Stimulated activated CD4-positive, alpha-beta T cell treated with anti-CD3 and anti-CD28 coated beads, Interleukin-12 subunit alpha, Interleukin-12 subunit beta, amount 100 ng/mL, for 24 hours (primary cell): Measurements from ENCODE around the gene CSRP1.
A peak's percentile ranks its signal among the peaks of the same experiment; 100 is the strongest.
"Not testable (repeated sequence)": the region's sequence is repeated elsewhere in the genome, so short reads cannot be mapped to it uniquely, and the experiment has no call there.

Experiments used
- DNase-seq, 2 experiments: peaks; one replicate each; pipeline ENCODE4 v3.0.0-alpha.2; 2020; ENCODE audit warnings: low read depth in 2 of 2

Gene CSRP1

DNA sequence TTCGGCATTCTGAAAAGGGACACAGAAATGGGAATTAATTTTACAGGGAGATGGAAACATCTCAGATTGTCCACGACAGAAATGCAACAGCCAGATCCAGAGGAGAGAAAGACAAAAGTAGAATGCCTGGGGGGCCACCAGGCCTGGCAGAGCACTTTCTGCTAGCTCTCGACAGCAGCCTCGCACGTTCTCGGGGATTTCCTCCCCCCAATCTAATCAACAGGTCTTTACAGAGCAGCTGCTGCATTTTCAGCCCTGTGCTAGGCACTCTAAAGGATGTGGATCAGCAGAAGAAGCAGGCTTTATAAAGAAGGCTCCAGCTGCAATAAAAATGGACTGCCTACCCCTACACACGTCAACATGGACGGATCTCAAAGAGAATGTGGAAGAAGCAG, 10.6 kb downstream of the CSRP1 start:
- no peak for DNase-seq

DNA sequence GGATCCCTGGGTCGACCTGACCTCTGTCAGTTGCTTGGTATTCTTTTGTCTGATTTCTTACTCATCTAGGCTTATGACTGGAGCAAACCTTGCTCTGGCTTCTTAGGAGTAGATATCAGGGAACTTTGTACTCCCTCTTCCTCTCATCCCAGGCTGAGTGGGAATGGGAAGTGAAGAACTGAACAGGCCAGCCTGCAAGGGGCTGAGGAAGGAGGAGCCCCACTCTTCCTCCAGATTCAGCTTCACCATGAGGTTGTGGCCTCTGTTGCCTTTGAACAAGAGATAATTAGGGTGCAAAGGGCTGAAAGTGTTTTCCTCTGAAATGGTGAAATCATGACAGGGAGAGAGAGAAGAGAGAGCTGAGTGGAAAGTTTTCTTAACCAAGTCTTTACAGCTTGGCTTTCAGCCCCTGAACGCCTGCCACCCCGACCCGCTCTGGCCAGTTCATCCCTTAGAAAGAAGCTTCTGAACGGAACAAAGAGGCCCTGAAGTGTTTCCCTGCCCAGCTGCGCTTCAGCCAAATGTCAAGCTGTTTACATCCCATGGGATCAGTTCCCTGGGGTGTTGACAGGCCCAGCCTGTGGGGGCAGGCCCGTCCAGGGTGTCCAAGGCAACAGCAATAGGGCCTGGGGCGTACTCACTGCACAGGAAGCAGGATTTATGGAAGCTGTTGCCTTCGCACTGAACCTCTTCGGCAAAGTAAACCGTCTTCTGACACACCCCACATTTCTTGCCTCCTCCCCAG, 11.2 kb downstream of the CSRP1 start:
- no peak for DNase-seq

DNA sequence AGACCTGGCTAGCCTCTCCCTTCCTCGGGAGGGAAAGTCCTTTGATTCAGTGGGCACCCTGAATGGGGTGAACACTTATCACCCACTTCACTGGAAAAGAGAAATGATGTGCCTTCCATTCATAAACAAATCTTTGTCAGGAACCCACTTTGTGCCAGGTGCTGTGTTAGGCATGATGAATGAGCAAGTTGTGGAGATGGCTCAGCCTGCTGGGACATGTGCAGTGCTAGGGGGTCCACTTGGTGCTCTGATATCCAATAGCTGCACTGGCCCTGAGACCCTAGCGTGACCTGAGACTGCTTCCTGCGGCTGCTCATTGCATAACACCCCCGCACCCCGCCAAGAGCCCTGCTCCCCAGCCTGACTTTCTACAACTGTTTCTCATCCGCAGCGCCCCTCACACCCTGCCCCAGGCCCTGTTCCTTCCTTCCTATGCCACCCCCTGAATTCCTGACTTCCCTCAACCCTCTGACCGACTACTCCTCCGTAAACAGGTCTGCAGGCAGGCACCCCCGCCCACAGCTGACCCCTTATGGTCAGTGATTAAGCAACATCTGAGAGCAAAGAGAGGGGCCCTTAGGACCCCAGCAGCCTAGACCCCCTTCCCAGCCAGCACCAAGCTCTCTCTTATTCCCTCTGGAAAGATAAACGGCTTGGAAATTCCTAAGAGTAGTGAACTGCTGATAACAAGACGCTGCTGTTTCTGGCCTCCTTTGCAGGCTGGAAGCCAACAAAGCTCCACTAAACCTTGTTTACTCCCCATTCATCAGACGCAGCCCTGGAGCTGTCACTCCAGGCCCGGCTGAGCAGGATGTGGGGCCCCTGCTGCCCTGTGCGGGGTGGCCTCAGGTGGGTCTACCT, 12.9 kb downstream of the CSRP1 start:
- DNase-seq: no peak

DNA sequence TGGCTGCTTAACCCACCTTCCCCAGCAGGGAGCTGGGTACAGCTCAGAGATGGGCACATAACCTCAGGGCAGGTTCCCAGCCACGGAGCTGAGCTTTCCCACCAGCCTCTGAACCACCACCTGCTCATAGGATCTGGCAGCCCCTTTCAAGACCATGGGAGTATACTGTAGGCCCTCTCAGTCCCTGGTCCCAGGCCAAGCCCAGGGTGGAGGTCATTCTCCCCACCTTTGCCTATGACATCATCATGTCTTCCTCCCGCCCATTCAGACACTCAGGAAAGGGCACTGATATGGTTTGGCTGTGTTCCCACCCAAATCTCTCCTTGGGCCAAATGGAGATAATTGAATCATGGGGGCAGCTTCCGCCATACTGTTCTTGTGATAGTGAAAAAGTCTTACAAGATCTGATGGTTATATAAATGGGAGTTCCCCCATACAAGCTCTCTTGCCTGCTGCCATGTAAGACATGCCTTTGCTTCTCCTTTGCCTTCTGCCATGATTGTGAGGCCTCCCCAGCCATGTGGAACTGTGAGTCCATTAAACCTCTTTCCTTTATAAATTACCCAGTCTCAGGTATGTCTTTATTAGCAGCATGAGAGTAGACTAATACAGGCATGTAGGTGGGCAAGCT, 13.8 kb downstream of the CSRP1 start:
- not testable (repeated sequence) for DNase-seq

DNA sequence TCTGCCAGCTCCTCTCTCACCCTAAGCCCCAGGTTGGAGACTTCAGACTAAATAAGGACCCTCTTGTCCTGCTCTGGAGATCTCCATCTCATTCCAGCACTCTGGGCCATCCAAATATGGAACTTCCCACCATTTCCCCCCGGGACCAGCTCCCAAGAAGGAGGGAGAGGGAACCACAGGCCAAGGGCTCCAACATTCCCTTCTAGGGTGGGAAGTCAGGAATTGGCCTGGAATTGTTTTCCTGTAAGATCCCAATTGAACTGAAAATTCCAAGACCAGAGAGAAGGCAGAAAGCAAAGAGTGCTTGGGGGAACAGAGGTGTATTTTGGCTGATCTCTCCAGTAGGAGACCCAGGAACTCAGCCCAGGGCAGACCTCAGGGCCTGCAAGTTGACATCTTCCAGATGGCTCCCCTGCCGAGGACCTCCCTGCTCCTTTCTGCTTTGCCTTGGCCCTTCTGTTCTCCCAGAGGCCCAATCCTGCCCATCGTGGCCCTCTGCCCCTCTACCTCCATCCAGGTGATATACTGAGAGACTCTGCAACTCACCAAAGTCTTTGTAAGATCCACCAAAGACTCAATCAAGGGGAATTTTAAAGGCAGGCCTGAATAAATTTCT, 14.9 kb downstream of the CSRP1 start:
- no peak for DNase-seq

DNA sequence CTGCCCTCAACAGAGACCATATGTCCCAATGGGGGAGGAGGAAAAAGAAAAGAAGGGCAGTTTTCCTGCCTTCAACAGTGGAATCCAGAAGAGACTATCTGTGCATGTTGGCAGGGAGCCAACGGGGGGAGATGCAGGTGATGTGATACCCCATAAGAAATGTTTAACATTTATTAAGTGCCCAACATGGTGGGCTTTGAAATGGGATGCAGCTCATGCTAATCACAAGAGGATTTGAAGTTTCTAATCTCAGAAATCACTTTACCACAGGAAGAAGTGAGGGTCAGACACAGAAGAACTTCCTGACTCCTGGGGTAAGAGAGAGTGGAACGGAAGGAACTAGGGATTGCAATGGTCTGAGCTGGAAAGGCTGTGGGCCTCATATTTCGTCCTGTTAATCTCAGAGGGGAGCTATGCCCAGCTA, 16.2 kb downstream of the CSRP1 start:
- no peak for DNase-seq

DNA sequence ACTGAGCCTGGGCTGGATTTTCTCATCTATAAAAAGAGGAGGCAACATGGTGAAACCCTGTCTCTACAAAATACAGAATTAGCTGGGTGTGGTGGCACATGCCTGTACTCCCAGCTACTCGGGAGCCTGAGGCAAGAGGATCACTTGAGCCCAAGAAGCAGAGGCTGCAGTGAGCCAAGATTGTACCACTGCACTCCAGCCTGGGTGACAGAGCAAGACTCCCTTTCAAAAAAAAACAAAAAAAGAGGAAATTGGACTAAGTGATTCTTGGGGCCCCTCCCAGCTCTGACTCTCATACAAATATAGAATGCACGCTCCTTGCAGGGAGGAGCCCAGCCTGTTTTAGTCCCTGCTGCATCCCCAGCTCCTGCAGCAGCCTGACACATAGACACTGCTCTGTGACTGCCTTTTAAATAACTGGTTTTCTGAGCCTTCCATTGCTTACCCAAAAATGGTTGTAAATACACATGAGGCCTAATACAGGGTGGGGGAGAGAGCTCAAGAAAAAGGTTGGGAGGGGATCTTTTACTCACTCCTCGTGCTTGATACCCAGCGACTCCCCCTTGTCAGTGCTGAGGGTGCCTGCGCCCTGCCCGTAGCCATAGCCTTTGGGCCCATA, 17.2 kb downstream of the CSRP1 start:
- no peak for DNase-seq

DNA sequence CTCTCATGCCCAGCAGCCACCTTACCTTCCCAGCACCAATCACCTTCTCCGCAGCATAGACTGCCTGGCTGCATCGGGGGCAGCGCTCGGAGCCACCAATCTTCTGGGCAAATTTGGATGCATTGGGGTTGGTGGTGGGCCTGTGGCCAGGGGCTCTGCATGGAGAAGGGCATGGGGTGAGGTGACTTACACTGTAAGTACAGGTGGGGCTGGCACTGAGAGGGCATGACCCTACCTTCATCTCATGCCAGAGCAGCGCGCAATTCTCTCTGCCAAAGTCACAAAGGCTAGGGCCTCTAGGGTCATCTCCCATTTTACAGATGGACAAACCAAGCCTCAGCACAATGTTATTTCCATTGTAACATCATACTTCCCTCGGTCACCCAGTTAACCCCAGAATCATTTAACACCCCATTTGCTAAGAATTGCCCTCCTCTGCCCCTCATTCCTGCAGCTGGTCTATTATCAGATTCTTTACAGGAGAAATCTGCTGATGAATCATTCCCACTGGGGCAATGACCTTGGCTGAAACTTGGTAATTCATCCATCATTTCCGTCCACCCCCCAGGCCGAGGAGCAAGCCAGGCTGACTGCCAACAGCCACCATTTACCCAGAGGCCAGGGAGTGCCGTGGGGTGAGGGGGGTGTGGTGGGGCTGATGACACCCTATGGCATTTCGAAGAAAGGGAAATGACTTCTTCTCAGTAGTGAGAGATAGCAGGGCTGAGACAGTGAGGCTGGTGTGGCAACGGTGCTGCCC, 17.9 kb downstream of the CSRP1 start:
- DNase-seq: no peak

DNA sequence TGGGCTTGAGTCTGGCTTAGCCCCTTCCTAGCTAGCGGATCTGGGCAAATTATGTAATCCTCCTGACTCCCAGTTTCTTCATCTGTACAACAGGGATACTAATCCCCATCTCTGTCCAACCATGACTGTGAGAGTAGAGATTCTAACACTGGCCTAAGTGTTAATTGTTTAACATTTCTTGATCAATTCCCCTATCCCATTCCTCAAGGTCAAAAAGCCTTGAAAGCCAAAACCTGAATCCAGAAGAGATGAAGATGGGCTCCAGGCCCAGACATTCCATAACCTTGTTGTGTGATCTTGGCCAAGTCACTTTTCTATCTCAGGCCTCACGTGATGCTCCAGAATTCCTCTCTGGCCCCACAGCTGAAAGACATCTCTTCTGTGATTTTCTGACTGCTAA, 19.2 kb downstream of the CSRP1 start:
- no peak for DNase-seq

DNA sequence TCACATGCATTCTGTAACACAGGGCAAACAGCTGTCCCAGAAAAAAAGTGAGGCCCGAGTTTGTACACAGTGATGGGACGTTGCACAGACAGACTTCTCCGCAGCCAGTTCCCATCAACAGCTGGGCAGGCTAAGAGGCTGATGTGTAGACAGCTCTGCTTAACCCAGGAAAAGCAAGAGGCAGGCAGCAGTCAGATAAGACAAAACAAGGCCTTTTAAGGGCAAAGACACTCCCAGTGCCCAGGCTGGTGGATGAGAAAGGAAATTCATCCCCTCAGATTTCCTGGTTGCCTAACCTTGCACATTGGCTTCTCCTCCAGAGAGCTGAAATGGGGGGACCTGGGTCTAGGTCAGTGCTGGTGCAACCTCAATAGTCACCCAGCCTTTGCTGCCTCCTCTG, 20.7 kb downstream of the CSRP1 start:
- no peak for DNase-seq

DNA sequence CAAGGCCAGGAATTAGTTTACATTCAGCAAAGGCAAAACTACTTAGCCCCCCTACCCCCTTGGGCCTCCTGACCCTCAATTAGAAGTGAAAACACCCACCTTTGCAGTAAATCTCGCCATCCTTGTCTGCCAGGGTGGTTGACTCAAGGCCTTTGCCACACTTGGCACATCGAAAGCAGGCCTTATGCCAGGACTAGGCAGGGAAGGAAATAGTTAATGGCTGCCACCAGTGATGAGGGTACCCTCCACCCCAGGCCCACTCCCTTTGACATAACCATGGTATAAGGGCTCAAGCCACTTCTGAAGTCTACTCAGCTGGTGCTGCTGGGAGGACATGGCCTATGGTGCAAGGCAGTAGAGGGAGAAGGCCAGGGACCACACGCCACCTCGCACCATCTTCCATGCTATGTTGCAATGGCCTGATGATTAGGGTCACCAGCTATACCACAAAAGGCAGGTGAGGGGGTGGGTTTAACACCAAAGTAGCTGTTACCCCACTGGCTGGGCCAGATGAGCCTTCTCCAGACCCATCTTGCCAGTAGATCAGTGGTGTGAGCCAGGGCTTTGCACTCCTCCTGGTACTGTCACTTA, 21.6 kb downstream of the CSRP1 start:
- no peak for DNase-seq

DNA sequence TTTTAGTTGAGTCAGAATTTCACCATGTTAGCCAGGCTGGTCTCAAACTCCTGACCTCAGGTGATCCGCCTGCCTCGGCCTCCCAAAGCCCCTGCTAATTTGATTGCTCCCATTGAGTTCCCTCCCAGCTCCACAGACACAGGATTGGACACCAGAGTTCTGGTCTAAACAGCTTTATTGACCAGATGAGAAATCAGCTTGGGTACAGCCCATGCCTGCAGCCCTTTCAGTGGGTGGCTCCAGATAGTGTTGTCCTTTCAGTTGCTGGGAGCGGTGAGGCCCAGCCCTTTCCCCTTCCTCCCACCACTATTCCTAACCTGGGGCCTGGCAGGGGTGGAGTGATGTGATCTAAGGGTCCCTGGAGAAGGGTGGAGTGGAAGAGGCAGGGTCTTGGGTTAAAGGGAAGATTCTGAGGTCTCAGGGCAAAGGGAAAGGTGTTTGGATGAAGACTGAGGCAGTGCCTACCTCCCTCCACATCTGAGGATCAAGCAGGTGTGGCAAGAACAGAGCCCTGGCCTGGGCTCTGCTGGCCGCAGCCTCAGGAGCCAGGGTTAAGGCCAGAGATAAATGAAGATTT, 23.5 kb downstream of the CSRP1 start:
- no peak for DNase-seq

DNA sequence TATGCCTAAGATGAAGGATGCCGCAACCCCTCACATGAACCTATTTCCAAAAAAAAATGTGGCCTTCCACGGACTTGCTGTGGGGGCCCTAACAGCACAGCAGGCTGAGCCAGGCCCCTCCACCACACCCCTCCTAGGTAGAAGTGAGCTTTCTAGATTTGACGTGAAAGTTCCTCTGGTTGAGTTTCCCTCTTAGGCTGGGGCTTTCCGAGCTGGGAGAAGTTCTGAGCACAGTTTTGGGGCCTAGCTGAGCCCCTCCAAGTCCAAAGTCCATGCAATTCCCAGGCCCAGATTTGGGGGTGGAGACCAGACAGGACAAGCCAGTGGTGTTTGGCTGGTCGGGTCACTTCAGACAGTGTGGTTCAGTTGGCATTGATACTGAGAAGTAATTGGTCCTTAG, 24.2 kb downstream of the CSRP1 start:
- DNase-seq: no peak

DNA sequence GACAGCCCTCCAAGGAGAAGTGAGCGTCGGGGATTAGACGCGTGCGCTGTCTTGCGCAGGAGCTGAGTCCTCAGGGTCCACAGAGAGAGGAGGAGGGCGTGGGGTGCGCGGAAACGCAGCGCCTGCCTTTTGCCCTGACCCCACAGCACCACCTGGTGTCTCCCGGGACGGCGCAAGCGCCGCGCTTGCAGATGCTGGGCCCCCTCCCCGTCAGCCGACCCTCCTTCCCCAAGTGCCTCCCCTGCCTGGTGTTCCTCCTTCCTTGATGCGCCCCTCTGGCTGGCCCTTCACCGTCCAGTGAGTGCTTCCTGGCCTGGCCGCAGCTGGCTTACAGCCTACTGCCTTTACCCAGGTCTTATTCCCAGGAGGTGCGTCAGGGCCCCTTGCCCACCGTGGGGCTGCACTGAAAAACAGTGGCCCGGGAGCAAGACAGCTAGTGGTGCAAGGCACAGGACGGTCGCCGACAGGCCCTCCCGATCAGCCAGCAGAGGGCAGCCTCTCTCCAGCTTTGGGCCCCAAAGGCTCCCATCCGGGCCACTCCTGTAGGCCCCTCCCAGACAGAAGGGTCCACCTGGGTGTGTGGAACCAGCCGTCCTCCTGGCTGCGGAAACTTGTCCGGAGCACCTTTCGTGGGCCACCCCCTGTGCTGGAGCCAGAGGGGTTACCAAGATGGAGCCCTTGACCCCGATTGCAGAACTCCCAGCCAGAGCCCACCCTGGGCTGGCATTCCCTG, 25.0 kb downstream of the CSRP1 start:
- peak; percentile 57 to 78 for DNase-seq

DNA sequence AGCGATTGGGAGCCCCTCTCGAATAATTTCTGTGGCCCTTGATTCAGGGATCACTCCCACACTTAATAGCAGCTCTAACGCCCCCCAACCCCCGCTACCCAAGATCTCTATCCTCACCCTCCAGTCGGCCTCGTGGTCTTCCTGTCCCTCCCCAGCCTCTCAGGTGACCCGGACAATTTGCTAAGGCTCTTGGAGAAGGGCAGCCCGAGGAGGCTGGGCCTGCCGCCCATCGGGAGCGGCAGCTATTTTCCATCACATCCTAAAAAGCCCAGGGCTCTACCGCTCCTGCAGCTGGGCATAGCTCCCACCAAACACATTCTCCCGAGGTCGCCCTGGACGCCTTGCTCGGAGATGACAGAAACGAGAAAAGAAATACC, 25.9 kb downstream of the CSRP1 start:
- DNase-seq: no peak

DNA sequence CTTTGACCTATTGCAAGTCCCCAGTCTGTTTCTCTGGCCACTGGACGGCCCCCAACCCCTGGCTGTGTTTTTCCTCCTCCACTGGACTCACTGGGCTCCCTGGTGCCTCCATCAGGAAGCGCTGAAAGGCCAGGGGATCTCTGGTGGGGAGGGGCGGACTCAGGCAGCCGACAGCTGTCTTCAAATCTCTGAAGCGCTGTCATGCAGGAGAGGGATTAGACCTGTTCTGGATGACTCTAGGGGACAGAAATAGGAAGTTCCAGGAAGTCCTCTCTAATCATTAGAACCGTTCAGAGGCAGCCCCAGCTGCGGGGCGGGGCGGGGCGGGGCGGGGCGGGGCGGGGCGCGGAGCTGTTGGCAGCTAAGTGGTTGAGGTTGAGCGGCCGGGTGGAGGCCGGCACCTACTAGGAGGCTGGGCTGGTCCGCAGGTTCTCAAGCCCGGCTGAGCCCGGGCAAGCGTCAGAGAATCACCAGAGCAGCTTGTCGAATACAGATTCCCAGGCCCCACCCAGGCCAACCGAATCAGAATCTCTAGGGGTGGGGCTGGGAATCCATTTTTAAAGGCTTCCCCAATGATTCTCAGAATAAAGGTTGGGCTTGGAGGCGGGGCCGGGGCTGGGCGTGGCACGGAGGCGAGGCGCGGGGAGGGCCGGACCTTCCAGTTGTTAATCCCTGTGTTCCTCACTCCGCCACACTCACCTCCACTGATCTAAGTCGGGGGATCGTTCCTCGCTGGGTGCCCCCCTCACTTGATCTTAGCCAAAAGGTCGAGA, 26.5 kb downstream of the CSRP1 start:
- DNase-seq: peak; percentile 32 to 66

DNA sequence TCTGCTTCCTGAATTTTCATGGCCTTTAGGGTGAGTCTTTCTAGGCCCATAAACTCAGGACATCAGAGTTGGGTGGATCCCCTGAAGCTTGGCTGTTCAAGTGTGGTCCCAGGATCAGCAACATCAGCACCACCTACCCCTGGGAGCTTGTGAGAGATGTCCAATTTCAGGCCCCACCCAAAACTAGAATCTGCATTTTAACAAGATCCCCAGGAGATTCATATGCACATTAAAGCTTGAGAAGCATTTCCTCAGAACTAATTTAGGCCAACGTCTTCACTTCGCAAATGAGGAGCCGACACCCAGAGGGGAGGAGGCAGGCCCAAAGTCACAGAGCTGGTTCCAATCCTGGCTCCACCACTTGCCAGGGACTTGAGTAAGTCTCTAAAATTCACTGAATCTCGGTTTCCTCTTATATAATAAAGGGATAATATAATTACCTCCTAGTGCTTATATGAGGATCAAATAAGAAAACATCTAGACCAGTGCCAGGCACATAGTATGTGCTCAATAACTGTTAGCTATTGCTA, 27.7 kb downstream of the CSRP1 start:
- DNase-seq: no peak

DNA sequence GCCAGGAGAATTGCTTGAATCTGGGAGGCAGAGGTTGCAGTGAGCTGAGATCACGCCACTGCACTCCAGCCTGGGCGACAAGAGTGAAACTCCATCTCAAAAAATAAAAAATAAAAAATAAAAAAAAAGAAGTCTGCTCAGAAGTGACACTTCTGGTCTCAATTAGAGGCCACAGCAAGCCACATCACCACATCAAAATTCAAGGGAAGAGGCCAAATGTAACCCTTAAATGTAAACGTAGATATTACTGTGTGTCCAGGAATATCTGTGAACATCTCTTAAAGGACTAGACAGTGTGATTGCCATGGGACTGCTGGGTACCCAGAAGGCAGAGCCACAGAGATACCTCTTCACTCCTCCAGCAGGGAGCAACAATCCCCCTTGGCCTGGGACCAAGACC, 28.3 kb downstream of the CSRP1 start:
- DNase-seq: not testable (repeated sequence)
